ENCODE data around the gene VAMP8. TPM values are rescaled to one million over a fixed set of nuclear protein-coding genes. Genes with fewer than 3 reads are reported as not detected.

Gene VAMP8
- total and polyA plus RNA-seq, 2 of the 8 experiments (the other 6 are each of a cell fraction or from before 2014, with no cell fraction given), result 34.4 to 69.7 TPM

- TF ChIP-seq CHD7 (IDR thresholded peaks at IDR 0.05; ENCODE audit: insufficient replicate concordance, low read length) (no peak), POLR2A (IDR thresholded peaks at IDR 0.05; ENCODE audit: control extremely low read depth in 1 of 2, low read depth in 2 of 2, low read length in 2 of 2) (no peak)
These were observed 44.0 kb downstream of the VAMP8 start (continued) for GRCh38 chr2:85621338-85621737.

Measured in H1 (cell line).